Spinal cord (tissue), 10 donors: Measurements from ENCODE around the gene CCDC88C. TPM values are rescaled to one million over a fixed set of nuclear protein-coding genes. Genes with fewer than 3 reads are reported as not detected.

Experiments used
- DNase-seq, 6 donors: peaks; one replicate each; pipeline versions ENCODE4 v3.0.0 to v3.0.0-alpha.2; 2013 to 2015; ENCODE audit warnings: low spot score in 6 of 6, low read depth in 4 of 6
- H3K27ac ChIP-seq: one replicate; pipeline ENCODE4 v1.5.1; 2013; ENCODE audit warnings: low read depth, low read length, control low read depth
- H3K27me3 ChIP-seq: one replicate; pipeline ENCODE4 v1.6.1; 2013; ENCODE audit warnings: low read length; ENCODE audit not compliant: control insufficient read depth, insufficient read depth
- H3K36me3 ChIP-seq: one replicate; pipeline ENCODE4 v1.6.1; 2013; ENCODE audit warnings: low read length; ENCODE audit not compliant: control insufficient read depth, insufficient read depth
- H3K4me1 ChIP-seq: one replicate; pipeline ENCODE4 v1.6.1; 2013; ENCODE audit warnings: low read length; ENCODE audit not compliant: control insufficient read depth, insufficient read depth
- H3K4me3 ChIP-seq: one replicate; pipeline ENCODE4 v1.5.1; 2013; ENCODE audit warnings: low read depth, low read length, control low read depth
- H3K9me3 ChIP-seq: one replicate; pipeline ENCODE4 v1.6.1; 2013; ENCODE audit warnings: low read length; ENCODE audit not compliant: control insufficient read depth, insufficient read depth
- WGBS: methylation state at CpG from one replicate; pipeline ENCODE4 v1.1.5; 2013; ENCODE audit warnings: missing lambda C conversion rate; ENCODE audit not compliant: insufficient coverage; 5-methylcytosine and 5-hydroxymethylcytosine counted together
- polyA plus RNA-seq, 2 donors: library from polyadenylated mRNA; unstranded; fragments of 120-200 nt; gene quantifications; one replicate each; pipeline ENCODE4 v1.2.1, GENCODE V29; 2013; ENCODE audit not compliant: insufficient read length in 2 of 2
- total RNA-seq, 2 donors: library from RNA; depleted of rRNA in 1 of 2; stranded (reverse); fragments of 120-200 nt in 1 of 2; fragments of >200 nt in 1 of 2; gene quantifications; one replicate each; pipeline versions ENCODE4 v1.2.3 to v1.2.4, GENCODE V29; 2013 to 2014
- donor health status: healthy.

CCDC88C gene
- total and polyA plus RNA-seq, 4 donors, result 8.8 to 22.6 (median 19.9) TPM

- no peak for DNase-seq
- no peak overlapping the region for H3K4me3 ChIP-seq
- peaks cover 4% of the 10 kb centered on the region for H3K36me3 ChIP-seq
- H3K4me1 ChIP-seq, result peaks cover 56% of the 10 kb centered on the region
- WGBS, result no CpG with 5 or more reads among the region's 1 CpG
- no peak overlapping the region for H3K27ac ChIP-seq
- no peaks in the 10 kb centered on the region for H3K9me3 ChIP-seq
- no peaks in the 10 kb centered on the region for H3K27me3 ChIP-seq
Measured at GRCh38 chr14:91400696-91401095, 16.9 kb downstream of the CCDC88C start.

GRCh38 chr14:91399868-91400640 lies 17.6 kb downstream of the CCDC88C start:
- Histone ChIP-seq H3K27me3 (no peaks in the 10 kb centered on the region), H3K27ac (no peak overlapping the region), H3K4me3 (no peak overlapping the region), H3K4me1 (peaks cover 58% of the 10 kb centered on the region), H3K9me3 (no peaks in the 10 kb centered on the region), H3K36me3 (peaks cover 4% of the 10 kb centered on the region)
- no peak for DNase-seq
- 81% methylated on average over 15 of the region's 20 CpGs for WGBS

GRCh38 chr14:91398707-91399106 lies 18.9 kb downstream of the CCDC88C start:
- no peaks in the 10 kb centered on the region for H3K27me3 ChIP-seq
- H3K4me3 ChIP-seq, result no peak overlapping the region
- H3K36me3 ChIP-seq, result peaks cover 4% of the 10 kb centered on the region
- peaks cover 52% of the 10 kb centered on the region for H3K4me1 ChIP-seq
- H3K9me3 ChIP-seq, result no peaks in the 10 kb centered on the region
- 73% methylated on average over 6 of the region's 6 CpGs for WGBS
- no peak overlapping the region for H3K27ac ChIP-seq
- DNase-seq, result no peak

- no peak overlapping the region for H3K27ac ChIP-seq
- 70% methylated on average over 5 of the region's 8 CpGs for WGBS
- H3K4me1 ChIP-seq, result peaks cover 48% of the 10 kb centered on the region
- DNase-seq, result no peak
- no peaks in the 10 kb centered on the region for H3K9me3 ChIP-seq
- no peak overlapping the region for H3K4me3 ChIP-seq
- no peaks in the 10 kb centered on the region for H3K27me3 ChIP-seq
- peaks cover 4% of the 10 kb centered on the region for H3K36me3 ChIP-seq
Measured at GRCh38 chr14:91397965-91398591, 19.5 kb downstream of the CCDC88C start.

- Histone ChIP-seq H3K27ac (no peak overlapping the region), H3K27me3 (no peaks in the 10 kb centered on the region), H3K4me1 (peaks cover 51% of the 10 kb centered on the region), H3K4me3 (no peak overlapping the region), H3K9me3 (no peaks in the 10 kb centered on the region), H3K36me3 (peaks cover 7% of the 10 kb centered on the region)
- WGBS, result 66% methylated on average over 14 of the region's 15 CpGs
- no peak for DNase-seq
Measured at GRCh38 chr14:91396959-91397815, 20.4 kb downstream of the CCDC88C start.

GRCh38 chr14:91396013-91396660 lies 21.5 kb downstream of the CCDC88C start:
- Histone ChIP-seq H3K36me3 (peaks cover 7% of the 10 kb centered on the region), H3K27ac (peak overlapping the region; percentile 44), H3K4me3 (no peak overlapping the region), H3K4me1 (peaks cover 51% of the 10 kb centered on the region), H3K27me3 (no peaks in the 10 kb centered on the region), H3K9me3 (no peaks in the 10 kb centered on the region)
- WGBS, result 26% methylated on average over 23 of the region's 23 CpGs
- DNase-seq, result peak in 2 of 6 donors; percentile 49 to 69

- WGBS, result 79% methylated on average over 5 of the region's 5 CpGs
- no peaks in the 10 kb centered on the region for H3K9me3 ChIP-seq
- no peaks in the 10 kb centered on the region for H3K27me3 ChIP-seq
- peaks cover 52% of the 10 kb centered on the region for H3K4me1 ChIP-seq
- H3K27ac ChIP-seq, result peak overlapping the region; percentile 44
- H3K36me3 ChIP-seq, result peaks cover 7% of the 10 kb centered on the region
- no peak overlapping the region for H3K4me3 ChIP-seq
- no peak for DNase-seq
Measured at GRCh38 chr14:91395466-91395865, 22.2 kb downstream of the CCDC88C start.

- no peak for DNase-seq
Measured at GRCh38 chr14:91394105-91395081, 23.2 kb downstream of the CCDC88C start.

More at GRCh38 chr14:91394105-91395081, 23.2 kb downstream of the CCDC88C start:
- H3K27me3 ChIP-seq, result no peaks in the 10 kb centered on the region
- 84% methylated on average over 14 of the region's 17 CpGs for WGBS
- no peak overlapping the region for H3K27ac ChIP-seq
- H3K9me3 ChIP-seq, result no peaks in the 10 kb centered on the region
- H3K4me3 ChIP-seq, result no peak overlapping the region
- H3K36me3 ChIP-seq, result peaks cover 7% of the 10 kb centered on the region
- H3K4me1 ChIP-seq, result peaks cover 58% of the 10 kb centered on the region
